NCI-H345 treated with DMSO at 0.1 percent for 48 hours (cell line): ENCODE results near the gene WRNIP1.

Source experiments
- DNase-seq: peaks from one replicate; lab custom pipeline; 2025; ENCODE audit not compliant: unreplicated experiment; lab: John Stamatoyannopoulos, UW

Gene WRNIP1

DNA sequence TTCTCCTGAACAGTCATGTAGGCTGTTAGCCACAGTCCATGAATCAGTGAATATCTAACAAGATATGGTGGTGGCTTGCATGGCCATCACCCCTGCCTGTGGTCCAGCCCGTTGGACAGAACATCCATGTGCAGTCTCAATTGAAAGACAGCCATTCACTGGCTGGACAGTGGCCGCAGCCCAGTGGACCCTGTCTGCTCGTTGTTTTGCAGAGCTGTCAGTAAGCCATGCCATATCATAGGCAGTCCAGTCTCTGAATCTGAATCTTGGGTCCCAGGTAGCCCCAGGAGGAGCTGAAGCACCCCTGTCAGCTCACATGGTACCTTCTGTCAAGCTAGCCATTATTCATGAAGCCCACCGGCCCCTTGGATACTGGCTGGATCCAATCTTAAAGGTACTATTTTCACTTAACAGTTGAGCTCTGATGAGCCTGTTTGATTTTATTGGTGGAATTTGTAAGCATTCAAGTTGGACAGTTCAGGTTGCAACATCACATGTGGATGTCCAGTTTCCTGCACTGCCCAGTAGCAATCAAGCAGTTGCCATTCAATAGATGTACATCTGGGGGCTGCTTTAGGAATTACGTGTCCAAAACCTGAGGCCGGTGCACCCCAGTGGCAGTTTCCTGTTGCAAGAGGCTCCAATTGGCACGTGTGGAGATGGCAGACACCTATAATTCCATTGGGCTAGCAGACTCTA is 38.7 kb downstream of the WRNIP1 start:
- DNase-seq = no peak

DNA sequence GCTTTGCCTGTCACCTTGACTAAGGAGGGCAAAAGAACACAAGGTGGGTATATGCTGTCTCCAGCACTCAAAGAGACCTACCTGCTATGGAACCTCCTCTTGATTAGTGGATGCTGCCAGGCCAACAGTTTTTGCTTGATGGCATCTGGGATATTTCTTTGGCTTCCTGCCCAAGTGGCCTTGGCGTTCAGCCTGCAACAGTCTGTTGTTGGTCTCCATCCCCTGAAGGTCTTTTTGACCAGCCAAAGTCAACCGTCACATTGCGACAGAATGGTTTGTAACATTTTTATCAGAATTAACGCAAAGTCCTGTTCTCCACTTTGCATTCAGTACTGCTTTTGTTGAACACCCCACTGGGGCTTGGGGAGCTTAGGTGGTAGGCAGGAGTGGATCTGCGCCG is 39.3 kb downstream of the WRNIP1 start:
- DNase-seq = no peak

DNA sequence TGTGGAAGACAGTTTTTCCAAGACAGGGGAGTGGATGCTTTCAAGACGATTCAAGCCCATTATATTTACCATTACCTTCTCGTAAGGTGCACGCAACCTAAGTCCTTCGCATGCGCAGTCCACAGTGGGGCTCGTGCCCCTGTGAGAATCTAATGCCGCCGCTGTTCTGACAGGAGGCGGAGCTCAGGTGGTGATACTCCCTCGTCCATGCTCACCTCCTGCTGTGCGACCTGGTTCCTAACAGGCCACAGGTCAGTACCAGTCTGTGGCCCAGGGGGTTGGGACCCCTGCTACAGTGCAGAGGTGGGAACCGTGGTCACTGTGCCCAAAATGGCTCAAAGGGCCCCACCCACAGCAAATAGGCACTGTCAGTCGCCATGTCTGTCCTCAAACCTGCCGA is 39.8 kb downstream of the WRNIP1 start:
- DNase-seq = no peak

DNA sequence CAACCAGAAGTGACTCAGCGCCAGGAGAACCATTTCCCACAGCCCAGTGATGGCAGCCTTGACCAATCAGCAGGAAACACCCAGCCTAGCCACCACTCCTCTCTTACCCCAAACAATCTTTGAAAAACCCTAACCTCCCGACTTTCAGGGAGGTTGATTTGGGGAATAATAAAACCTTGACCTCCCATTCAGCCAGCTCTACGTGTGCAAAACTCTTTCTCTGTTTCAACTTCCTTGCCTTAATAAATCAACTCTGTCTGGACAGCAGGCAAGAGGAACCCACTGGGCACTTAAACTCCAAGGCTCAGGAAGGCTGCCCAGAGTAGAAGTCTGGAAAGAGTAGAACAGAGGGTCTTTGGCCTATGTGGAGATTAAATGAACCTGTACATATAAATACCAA is 41.5 kb downstream of the WRNIP1 start:
- no peak for DNase-seq

DNA sequence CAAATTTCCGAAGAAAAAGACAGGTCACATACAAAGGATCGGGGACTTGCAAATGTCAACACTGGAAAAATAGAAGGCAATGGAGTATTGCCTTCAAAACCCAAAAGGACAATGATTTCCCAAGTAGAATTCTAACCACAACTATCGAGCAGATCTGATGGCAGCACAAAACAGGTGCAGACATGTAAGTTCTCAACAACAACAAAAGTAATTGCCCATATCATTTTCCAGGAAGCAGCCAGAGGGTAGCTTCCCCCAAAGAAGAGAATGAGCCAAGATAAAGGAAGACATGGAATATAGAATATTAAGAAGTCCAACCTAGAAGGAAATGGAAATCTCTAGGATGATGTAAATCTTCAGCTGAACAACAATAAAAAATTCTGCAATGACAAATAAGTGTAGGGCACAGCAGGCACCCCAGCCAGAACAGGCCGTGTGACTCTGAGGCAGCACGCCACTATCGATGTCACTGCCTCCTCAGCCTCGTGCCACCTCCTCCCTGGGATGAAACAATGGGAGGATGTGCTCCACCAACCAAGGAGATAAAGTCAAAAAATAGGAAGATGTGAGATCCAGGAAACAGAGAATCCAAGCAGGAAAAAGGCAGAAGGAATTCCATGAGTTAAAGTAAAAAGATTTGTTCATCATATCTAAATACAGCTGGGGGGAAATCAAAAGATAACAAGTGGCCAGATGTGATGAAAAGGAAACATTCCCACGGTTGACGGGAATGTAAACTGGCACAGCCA is 42.3 kb downstream of the WRNIP1 start:
- no peak for DNase-seq

DNA sequence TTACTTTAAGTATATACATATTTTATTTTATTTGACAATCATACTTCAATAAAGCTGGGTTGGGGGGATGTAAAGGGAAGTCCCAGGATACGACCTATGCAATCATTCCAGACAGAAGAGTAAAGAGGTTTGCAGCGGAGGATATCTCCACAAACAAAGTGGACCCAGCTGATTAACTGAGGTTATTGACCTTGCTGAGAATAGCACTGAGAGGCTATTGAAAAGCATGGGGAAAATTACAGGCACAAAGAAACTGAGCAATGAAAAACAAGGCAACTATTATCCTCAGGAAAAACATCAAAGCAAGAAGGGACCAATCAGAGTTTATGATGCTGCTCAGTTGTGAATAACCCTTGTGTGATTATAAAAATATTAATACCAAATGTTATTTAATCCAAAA is 43.8 kb downstream of the WRNIP1 start:
- no peak for DNase-seq

DNA sequence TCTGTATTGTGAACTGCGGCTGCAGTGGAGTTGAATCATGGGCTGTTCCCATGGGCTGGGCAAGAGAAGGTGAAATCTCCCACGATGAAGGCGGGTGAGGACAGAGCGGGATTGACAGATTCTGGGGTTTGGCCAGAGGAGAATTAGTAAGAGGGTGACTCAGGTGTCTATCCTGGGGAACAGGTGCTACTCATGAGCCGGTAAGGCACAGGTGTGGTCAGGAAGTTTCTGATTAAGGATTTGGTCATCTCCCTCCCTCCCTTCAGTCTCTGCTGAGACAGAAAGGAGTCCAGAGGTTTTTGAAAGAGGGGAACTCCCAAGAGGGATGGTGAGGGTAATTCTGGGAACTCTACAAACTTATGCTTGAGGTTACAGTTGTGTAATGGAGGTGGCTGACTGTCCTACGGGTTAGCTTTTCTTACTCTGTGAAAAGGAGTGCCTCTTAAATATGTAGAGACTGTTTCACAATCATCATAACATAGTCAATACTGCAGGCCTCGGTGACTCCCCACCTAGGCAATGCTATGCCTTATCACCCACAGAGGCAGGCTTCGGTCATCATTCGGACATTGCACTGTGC is 45.0 kb downstream of the WRNIP1 start:
- no peak for DNase-seq

DNA sequence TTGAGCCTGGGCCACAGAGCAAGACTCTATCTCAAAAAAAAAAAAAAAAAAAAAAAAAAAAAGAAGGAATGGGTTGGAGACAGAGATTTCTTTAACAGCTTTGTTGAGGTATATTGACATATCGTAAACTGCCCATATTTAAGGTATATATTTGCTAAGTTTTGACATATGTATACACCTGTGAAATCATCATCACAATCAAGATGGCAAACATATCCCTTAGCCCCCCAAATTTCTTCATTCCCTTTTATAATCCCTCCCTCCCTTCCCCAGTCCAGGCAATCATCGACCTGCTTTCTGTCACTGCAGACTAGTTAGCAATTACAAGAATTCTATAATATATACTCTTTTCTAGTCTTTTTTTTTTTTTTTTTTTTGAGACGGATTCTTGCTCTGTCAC is 47.5 kb downstream of the WRNIP1 start:
- DNase-seq = no peak

DNA sequence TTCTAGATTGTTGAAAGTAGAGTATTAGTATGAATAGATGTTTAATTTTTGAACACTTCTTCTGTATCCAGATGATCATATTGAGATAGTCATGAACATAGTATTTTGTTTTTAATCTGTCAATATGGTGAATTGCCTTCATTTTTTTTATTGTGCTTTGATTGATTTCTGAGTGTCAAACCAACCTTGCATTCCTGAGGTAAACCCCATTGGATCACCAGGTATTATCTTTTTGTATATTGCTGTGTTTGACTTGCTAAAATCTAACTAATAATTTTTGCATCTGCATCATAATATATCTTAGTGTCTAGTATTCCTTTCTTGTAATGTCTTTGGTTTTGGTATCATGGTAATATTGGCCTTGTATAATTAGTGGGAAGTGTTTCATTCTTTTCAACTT is 51.0 kb downstream of the WRNIP1 start:
- DNase-seq = no peak

DNA sequence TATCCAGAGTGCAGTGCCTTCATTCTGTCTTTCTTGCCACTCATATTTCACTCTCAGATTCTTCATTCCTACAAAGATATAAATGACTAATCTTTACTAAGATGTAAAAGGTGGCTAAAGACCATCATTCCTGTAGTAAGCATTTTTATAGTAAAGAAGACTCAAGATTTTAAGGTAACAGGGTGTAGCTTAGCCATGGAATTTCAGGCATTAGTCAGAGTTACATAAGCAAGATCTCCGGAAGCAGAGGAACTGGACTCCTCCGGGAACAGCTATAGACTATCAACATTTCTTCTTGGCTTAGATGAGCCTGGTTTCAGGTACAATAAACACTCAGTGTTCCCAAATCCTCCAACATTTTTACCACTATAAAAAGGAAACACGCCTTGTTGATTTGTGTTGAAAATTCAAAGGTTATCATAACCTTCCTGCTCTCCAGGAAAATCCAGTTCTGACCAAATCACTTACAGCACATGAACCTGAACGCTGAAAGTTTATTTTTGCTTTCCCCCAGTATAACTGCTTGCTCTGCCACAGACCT is 52.8 kb downstream of the WRNIP1 start:
- no peak for DNase-seq

DNA sequence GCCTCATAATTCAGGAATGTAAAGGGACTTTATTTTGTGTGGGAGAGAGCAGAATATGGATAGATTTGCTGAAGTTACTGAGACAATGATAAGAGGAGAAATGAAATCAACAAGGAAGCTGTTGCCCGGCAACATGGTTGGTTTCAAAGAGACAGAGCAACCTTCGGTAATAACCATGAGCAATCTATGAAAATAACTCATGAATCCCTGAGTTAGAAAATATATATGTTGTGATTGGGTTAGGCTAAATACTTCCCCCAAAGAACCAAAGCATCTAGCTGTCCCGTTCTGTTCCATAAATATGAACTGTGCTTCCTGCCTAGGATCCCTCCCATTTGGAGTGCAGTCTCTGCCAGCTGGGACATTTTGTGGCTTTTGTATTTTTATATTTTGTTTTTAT is 53.4 kb downstream of the WRNIP1 start:
- no peak for DNase-seq

DNA sequence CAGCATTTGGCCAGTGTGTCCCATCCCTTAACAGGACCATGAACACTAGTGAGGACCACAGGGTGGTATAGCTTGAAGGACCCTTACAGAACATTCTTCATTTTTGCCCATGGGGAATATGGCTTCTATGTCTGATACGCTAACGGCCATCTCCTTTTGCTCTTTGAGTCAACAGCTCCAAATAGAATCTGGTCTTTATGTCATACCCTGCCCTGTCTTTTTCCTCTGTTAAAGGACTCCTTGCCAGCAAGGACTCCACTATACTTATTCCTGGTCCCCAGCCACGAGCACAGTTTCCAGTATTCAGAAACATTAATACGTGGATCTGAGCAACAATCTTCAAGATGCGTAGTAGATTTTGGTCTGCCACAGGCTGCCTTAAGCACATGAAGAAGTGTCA is 53.9 kb downstream of the WRNIP1 start:
- DNase-seq = no peak

DNA sequence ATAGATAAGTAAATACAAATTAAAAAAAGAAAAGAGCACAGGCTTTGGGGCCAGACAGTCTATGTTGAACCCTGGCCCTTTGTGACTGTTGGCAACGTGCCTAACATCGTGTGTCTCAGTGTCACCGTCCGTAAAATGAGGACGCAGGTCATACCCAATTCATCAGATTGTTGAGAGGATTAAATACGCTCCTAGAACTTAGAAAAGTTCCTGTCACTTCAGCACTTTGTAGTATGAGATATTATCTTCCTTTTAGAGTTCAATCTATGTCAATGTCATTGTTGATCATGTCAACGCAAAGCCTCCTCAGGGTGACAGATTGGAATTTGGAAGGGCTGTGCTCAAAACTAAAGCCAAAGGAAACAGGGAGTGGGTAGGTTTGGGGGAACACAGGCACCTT is 54.8 kb downstream of the WRNIP1 start:
- DNase-seq = no peak

DNA sequence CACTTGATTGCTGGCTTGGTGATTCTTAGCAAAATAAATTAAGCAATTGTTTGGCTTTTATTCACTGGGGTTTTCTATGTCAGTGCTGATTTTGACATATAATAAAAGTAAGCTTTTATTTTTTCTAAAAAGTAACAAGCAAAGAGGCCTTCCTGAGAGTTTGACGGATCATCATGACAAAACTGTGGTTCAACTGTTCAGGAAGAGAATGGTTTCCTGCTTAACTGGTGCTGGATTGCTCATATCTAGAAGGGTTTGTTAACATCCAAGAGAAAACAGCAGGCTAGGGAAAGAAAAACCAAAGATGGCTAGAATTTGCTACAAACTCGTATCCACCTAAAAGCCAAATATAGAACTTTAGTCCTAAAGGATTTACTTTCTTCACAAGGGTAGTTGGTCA is 55.2 kb downstream of the WRNIP1 start:
- no peak for DNase-seq

DNA sequence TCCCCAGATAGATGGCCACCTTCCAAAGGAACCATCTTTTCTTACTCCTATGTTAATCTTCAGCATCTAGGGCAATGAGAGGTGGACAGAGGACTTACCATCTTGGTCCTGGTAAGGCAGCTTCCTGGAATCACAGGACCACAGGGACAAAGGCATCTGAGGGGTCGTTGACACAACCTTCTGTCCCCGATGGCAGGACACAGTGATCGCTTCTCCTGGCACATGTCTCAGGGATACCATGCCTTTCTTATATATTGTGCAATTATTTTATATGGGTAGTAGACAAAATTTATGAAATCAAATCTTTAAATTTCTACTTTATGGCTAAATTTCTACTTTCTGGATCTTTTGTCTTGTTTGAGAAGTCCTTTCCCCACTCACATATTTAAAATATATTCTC is 56.4 kb downstream of the WRNIP1 start:
- no peak for DNase-seq

DNA sequence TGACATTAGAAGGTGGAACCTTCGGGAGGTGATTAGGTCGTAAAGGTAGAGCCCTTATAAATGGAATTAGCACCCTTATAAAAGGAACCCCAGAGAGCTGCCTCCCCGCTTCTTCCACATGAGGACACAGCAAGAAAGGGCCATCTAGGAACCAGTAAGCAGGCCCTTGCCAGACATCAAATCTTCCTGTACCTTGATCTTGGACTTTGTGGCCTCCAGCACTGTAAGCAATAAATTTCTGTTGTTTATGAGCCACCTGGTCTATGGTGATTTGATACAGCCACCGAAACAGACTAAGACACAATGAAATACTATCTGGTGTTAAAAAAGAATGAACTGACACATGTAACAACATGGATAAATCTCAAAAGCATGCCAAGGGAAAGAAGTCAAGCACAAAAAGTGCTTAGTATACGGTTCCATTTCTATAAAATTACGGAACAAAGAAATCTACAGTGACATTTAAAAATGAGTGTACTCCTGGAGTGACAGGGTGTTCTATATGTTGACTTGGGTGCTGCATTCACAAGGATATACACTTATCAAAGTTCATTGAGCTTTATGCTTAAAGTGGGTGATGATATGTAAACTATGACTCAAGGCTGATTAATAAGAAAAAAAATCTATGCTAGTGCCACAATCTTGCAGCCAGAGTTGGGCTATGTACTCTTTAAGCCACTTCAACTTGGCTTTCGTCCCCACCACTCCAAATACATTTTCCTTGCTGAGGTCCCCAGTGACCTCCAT is 58.1 kb downstream of the WRNIP1 start:
- no peak for DNase-seq

DNA sequence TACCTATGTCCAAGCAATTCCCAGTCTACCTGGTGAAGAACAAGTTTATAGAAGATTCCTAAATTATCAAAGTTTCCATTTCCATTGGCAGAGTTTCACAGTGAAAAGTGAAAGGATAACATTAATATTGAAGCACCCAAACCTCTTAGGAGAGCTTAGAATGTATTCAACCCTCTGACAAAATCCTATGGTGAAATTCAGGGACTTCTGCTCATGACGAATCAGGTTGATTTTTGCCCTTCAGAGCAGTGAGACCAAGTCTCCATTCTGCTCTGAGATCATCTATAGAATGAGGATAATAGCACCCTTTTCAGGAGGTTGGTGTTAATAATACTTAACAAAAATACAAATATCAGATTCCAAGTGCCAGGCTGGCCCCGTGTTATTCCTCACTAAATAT is 60.9 kb downstream of the WRNIP1 start:
- no peak for DNase-seq

DNA sequence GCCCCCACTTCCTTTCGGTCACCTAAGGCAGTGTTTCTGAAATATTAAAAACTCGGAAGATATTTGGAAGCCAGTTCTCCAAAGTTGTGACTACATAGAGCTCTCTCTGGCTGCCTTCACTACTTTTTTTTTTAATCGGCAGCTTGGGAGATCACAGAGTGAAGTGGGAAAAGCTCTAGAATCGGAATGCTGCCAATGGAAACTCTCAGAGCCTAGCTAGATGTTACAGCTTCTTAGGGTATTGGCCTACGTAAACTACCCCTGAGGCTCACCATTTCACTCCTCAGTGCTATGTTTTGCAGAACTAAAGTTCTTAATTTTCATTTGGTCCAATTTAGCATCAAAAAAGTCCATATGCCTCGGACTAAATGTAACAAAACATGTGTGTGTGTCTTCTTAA is 61.9 kb downstream of the WRNIP1 start:
- DNase-seq = no peak

DNA sequence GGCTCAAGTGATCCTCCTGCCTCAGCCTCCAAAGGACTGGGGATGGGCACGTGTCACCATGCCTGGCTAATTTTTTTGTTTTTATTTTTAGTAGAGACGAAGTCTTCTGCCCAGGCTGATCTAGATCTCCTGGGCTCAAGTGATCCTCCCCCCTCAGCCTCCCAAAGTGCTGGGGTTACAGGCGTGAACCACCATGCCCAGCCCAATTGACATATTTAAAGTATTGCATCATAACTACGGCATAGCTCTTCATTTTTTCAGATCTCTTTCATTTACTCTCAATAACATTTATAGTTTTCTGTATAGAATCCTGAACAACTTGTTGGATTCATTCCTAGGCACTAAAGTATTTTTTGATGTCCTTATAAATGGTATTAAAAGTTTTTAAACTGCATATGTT is 63.4 kb downstream of the WRNIP1 start:
- DNase-seq = no peak

DNA sequence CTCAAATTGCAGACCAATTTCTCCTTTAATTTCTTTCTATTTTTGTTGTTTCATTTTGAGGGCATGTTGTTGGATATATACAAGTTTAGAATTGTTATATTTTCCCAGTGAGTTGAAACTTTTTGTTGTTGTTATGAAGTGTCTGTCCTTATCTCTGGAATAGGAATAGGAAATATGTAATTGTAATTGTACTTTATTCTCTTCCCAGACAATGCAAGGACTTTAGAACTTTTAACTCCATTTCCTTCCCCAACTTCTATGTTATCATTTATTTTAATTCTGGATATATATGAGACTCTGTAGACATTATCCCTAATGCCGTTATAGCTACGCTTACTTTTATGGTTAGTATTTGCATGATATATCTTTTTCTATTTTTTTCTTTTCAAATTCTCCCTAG is 64.1 kb downstream of the WRNIP1 start:
- DNase-seq = no peak

DNA sequence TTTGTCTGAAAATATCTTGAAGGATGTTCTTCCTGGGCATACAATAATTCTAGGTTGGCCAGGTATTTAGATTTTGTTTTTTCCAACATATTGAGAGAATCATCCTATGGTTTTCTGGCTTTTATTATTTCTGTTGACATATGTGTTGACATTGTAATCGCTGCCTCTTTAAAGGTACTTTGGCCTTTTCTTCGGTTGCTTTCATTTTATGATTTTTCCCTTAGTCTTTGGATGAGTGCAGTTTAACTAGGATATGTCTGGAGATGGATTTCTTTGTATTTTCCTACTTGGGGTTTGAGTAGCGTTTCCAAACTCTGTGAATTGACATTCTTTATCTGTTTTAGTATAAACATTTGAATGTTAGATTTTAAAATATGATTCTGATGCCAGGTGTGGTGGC is 65.0 kb downstream of the WRNIP1 start:
- no peak for DNase-seq

DNA sequence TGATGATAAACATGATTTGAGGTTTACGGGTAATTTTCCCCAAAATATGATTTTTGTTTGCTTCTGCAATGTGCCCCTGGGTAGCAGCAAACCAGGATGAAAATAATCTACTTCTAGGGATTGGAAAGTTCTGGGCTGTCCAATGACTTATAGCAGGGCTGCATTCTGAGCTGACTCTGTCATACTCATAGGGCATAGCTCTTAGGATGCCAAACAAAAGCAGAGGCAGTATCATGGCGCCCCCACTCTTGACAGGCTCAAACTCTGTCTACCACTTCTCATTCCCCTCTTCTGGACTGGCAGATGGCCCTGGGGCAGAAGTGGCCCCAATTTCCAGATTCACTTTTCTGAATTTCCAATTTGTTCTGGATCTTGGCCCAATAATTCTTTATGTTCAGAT is 66.2 kb downstream of the WRNIP1 start:
- DNase-seq = no peak
